Measurements from ENCODE around the gene OSBPL8.

The OSBPL8 gene

DNA sequence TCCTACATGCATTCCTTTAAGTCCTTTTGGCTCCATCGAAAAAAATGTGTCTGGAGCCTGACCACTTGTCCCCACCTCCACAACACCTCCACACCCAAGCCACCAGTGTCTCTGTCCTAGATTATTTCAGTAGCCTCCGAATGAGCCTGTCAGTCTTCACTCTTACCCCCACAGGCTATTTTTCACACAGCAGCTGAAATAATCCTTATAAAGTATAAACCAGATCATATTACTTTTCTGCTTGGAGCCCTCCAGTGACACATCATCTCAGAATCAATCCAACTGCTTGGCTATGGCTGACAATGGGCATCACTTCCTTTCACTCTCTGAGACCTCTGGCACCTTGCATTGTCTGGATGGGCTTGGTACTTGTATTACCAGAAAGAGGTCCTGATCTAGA lies 256.2 kb downstream of the OSBPL8 start:
- no peak for DNase-seq (ENCODE audit: low read depth)

Data from activated T-helper 9 cell treated with anti-CD3 and anti-CD28 coated beads, Interleukin-2, amount 50 U/mL, for 16 hours (primary cell).